Activated naive CD4-positive, alpha-beta T cell treated with anti-CD3 and anti-CD28 coated beads, Interleukin-2, amount 50 U/mL, for 72 hours (primary cell): ENCODE results near the gene RTCB. TPM values are rescaled to one million over a fixed set of nuclear protein-coding genes. Genes with fewer than 3 reads are reported as not detected.
"Not testable (repeated sequence)": the region's sequence is repeated elsewhere in the genome, so short reads cannot be mapped to it uniquely, and the experiment has no call there.

ENCODE experiments used
- ATAC-seq, 2 donors: fragments of 150-1000 bp; cut with Tn5 transposase; 2 replicates each; pipeline ENCODE4 v1.10.0; 2021; ENCODE audit warnings: mild to moderate bottlenecking in 2 of 2, moderate library complexity in 2 of 2
- DNase-seq, 2 donors: peaks; one replicate each; pipeline ENCODE4 v3.0.0; 2021 to 2022; ENCODE audit warnings: low spot score in 2 of 2
- H3K27ac Mint-ChIP-seq, 2 donors: one replicate each; pipeline ENCODE4 v1.8.0; 2022; ENCODE audit warnings: mild to moderate bottlenecking in 2 of 2, mixed read lengths in 2 of 2
- H3K36me3 Mint-ChIP-seq, 2 donors: one replicate each; pipeline ENCODE4 v1.8.0; 2022; ENCODE audit warnings: mixed read lengths in 2 of 2
- H3K9me3 Mint-ChIP-seq, 2 donors: one replicate each; pipeline ENCODE4 v1.8.0; 2022; ENCODE audit warnings: mixed read lengths in 2 of 2
- total RNA-seq, 2 donors: library from RNA; stranded (reverse); gene quantifications; one replicate each; pipeline ENCODE4 v1.2.3, GENCODE V29; 2022

The RTCB gene
- total RNA-seq, 2 donors from 2014 or later: 82.8 to 93.3 TPM

DNA sequence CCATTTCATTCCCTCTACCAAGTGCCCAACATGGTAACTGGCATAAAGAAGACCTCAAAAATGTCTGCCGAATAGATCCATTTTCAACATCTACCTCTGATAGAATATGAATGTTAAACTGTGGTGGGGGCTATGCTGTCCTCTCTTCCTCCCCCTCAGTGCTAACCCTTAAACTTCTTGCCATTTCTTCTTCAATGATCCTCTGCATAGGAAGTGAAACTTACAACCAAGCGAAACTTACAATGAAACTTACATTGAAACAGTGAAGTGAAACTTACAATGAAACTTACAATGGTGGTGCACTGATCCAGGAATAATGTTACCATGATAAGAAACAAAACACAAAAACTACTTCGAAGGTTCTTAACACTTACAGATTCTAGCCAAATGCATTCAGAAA, 4.7 kb downstream of the RTCB start:
- Mint-ChIP-seq H3K9me3 (no peaks in the 10 kb centered on the region), H3K27ac (no peak overlapping the region), H3K36me3 (peaks cover 13 to 53% of the 10 kb centered on the region in 2 donors)
- ATAC-seq (peak in 1 of 2 donors; percentile 14), DNase-seq (no peak)

- no peak for ATAC-seq
- Mint-ChIP-seq H3K36me3 (peaks cover 11 to 46% of the 10 kb centered on the region in 2 donors), H3K9me3 (no peaks in the 10 kb centered on the region), H3K27ac (peak overlapping the region in 1 of 2 donors; percentile 30)
- no peak for DNase-seq
These were observed 8.0 kb downstream of the RTCB start for GRCh38 chr22:32404021-32404420.

DNA sequence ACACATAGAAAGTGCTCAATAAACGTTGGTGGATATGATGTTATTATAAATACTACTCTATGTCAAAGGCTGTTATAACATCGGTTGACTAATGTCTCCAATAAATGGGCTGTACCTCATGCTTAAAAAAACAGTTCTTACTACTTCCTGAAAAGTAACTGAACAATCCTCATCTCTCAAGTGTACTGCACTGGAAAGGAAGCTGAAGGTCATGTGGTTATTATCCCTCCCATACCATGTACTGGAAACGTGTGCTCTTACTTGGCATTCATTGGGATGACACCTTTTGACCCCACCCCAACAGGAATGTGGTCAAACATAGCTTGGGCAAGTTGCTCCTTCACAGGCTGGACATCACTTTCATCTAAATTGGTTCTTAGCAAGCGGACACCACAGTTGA, 10.6 kb downstream of the RTCB start:
- DNase-seq (no peak), ATAC-seq (no peak)
- Mint-ChIP-seq H3K9me3 (no peaks in the 10 kb centered on the region), H3K36me3 (peaks cover 6 to 26% of the 10 kb centered on the region in 2 donors), H3K27ac (peak overlapping the region in 1 of 2 donors; percentile 44)

DNA sequence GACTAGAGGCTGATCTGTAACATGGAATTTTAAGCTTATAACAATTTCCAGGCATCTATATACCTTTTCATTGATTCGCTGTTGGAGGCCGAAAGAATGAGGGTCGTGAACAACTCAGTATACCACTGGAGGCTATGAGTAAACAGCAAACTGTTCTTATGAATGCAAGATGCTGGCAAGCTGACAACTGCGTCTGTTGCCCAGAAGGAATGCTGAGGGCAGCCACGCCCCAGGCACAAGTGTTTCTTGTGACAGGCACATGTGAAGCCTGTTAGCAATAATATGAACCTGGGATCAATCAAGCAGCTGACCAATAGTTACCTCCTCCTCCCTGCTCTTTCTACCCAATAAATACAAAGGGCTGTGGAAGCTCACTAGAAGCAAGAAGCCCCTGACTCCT, 15.3 kb downstream of the RTCB start:
- peaks cover 6 to 22% of the 10 kb centered on the region in 2 donors for H3K36me3 Mint-ChIP-seq
- no peak overlapping the region for H3K27ac Mint-ChIP-seq
- H3K9me3 Mint-ChIP-seq: no peaks in the 10 kb centered on the region
- DNase-seq: no peak
- no peak for ATAC-seq

DNA sequence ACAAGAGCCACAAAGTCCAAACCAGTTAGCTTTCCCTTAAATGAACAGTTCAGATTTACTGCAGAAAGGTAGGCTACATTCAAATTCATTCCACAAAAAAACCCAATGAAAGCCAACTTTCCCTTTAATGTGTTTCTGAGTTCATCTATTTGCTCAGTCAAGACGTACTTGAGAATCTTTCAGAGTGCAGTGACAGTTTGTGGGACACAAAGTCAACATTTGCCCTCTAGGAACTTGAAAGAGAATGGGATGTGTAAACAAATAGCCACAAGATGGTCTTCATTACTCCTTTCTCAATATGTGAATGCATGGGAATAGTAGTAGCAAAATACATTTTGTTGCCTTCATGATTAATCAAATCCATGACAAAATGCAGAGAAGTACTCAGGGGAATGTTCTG, 15.8 kb downstream of the RTCB start:
- peaks cover 6 to 17% of the 10 kb centered on the region in 2 donors for H3K36me3 Mint-ChIP-seq
- no peak for ATAC-seq

DNA sequence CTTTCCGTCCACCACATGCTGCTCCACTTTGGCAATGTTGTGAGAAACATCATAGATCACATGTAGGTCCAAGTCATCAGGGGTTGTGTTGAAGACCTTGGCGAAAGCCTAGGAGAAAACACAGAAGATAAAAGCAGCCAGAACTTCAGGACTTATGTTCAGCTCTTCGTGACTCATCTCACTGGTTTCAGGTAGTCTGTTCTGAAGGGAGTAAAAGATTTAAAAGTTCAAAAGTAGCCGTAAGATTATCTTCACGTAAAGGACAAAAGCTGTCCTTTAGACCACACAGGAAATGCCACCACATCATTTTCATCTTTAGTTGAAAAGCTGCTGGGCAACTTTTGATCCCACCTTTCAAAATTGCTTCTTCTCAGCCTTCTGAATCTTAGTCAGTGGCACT, 16.9 kb downstream of the RTCB start:
- peak; percentile 92 to 95 for ATAC-seq
- peak overlapping the region; percentile 63 to 83 for H3K27ac Mint-ChIP-seq

More for the DNA sequence above, 15.8 kb downstream of the RTCB start:
- no peak for DNase-seq
- no peaks in the 10 kb centered on the region for H3K9me3 Mint-ChIP-seq
- no peak overlapping the region for H3K27ac Mint-ChIP-seq

DNA sequence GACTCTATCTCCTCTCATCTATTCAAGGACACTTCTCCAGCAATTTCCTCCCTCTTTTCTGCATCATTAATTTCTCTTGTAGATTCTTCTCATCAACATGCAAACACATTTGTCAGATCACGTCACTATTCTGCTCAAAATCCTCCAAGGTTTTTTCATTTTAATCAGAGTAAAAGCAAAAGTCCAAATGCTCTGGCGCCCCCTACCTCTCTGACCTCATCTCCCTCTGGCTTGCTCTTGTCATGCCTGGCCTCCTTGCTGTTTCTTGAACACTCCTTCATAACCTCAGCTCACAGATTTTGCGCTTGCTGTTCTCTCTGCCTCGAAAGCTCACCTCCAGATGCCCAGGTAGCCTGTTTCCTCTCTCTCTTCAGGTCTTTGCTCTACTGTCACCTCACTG, 22.4 kb downstream of the RTCB start:
- H3K27ac Mint-ChIP-seq: peak overlapping the region; percentile 3 to 80
- peak in 1 of 2 donors; percentile 7 for DNase-seq
- peaks cover 8 to 11% of the 10 kb centered on the region in 2 donors for H3K36me3 Mint-ChIP-seq
- peak in 1 of 2 donors; percentile 37 for ATAC-seq
- H3K9me3 Mint-ChIP-seq: no peaks in the 10 kb centered on the region

More for the DNA sequence above, 16.9 kb downstream of the RTCB start:
- Mint-ChIP-seq H3K36me3 (peaks cover 2 to 15% of the 10 kb centered on the region in 2 donors), H3K9me3 (no peaks in the 10 kb centered on the region)
- no peak for DNase-seq

GRCh38 chr22:32385681-32386080, 26.4 kb downstream of the RTCB start:
- peaks cover 5 to 8% of the 10 kb centered on the region in 2 donors for H3K36me3 Mint-ChIP-seq
- no peak overlapping the region for H3K27ac Mint-ChIP-seq
- ATAC-seq (no peak), DNase-seq (no peak)
- H3K9me3 Mint-ChIP-seq: no peaks in the 10 kb centered on the region

DNA sequence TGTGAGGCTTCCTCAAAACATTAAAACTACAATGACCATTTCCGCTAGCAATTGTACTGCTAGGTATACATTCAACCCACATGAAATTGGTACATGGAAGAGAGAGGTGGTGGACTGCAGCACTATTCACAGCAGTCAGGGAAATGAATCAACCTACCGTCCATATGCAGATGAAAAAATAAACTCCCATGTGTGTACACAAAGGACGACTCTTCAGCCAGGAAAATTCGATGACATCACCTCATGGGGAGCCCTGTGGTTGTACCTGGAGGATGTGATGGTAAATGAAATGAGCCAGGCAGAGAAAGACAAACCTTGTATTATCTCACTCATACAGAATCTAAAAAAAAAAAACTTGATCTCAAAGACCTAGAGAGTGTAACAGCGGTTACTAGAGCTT, 31.1 kb downstream of the RTCB start:
- no peaks in the 10 kb centered on the region for H3K36me3 Mint-ChIP-seq
- H3K27ac Mint-ChIP-seq: no peak overlapping the region
- no peaks in the 10 kb centered on the region for H3K9me3 Mint-ChIP-seq
- no peak for ATAC-seq
- no peak for DNase-seq

DNA sequence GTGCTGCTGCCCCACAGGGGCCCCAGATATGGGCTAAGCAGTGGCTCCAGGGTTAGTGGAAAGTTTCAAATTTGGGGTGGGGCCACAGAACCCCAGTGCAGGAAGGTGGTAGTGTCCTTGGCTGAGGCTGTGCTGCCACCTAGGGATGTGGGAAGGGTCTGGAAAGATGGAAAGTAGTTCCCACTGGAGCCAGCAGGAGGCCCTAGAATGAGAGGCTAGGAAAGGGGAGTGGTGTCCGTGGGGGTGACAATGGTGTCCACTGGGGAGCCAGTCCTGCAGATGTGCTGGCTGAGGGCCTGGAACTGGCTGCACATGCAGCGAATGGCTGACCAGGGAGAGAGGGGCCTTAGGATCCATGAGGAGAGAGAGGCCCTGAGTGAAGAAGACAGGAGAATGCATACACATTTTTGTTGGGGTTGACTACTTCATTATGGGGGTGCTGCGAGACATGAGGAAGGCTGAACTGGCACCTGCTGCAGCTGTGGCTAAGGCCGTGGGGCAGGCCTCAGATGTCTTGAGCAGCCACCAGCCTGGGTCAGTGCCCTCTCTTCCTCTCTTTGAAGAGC, 33.3 kb downstream of the RTCB start:
- Mint-ChIP-seq H3K9me3 (no peaks in the 10 kb centered on the region), H3K27ac (no peak overlapping the region), H3K36me3 (no peaks in the 10 kb centered on the region)
- ATAC-seq (peak; percentile 51 to 54), DNase-seq (peak in 1 of 2 donors; percentile 15)

GRCh38 chr22:32376681-32377080, 35.4 kb downstream of the RTCB start:
- no peak for DNase-seq
- Mint-ChIP-seq H3K27ac (peak overlapping the region in 1 of 2 donors; percentile 30), H3K36me3 (no peaks in the 10 kb centered on the region), H3K9me3 (no peaks in the 10 kb centered on the region)
- peak in 1 of 2 donors; percentile 18 for ATAC-seq

- no peak for DNase-seq
- no peaks in the 10 kb centered on the region for H3K9me3 Mint-ChIP-seq
- ATAC-seq: no peak
- H3K36me3 Mint-ChIP-seq: no peaks in the 10 kb centered on the region
- no peak overlapping the region for H3K27ac Mint-ChIP-seq
These were observed 36.2 kb downstream of the RTCB start for GRCh38 chr22:32375678-32376450.

GRCh38 chr22:32364210-32364609, 47.8 kb downstream of the RTCB start:
- DNase-seq (no peak), ATAC-seq (no peak)
- Mint-ChIP-seq H3K9me3 (no peaks in the 10 kb centered on the region), H3K36me3 (no peaks in the 10 kb centered on the region), H3K27ac (no peak overlapping the region)

DNA sequence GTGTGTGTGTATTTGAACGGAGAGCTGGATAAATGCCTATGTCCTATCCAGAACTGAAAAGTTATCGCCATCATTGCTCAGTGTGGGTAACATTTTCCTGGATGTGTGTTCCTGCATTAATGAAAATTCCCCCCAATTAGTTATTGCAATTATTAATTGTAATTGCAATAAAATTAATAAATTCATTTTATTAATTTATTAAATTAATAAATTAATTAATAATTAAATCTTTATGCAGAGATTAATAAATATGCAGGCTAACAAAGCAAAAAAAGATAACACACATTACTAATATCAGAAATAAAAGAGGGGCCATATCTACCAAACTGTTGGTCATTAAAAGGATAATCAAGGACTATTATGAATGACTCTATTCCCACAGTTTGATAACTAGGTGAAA, 50.8 kb downstream of the RTCB start:
- ATAC-seq (no peak), DNase-seq (no peak)
- Mint-ChIP-seq H3K9me3 (no peaks in the 10 kb centered on the region), H3K36me3 (no peaks in the 10 kb centered on the region), H3K27ac (no peak overlapping the region)

DNA sequence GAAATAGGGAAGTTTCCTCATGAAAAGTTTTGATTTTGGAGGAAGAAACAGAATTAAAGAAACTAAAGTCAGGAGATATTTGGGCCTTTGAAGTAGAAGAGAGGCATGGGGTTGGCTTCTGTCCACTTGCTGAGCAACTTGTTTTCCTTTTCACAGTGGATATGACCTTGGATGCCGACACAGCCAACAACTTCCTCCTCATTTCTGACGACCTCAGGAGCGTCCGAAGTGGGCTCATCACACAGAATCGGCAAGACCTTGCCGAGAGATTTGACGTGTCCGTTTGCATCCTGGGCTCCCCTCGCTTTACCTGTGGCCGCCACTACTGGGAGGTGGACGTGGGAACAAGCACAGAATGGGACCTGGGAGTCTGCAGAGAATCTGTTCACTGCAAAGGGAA, 52.0 kb downstream of the RTCB start:
- ATAC-seq, DNase-seq, H3K9me3 Mint-ChIP-seq, H3K36me3 Mint-ChIP-seq, H3K27ac Mint-ChIP-seq: not testable (repeated sequence)

GRCh38 chr22:32357567-32357966, 54.5 kb downstream of the RTCB start, which contains the start of gene RFPL3:
RFPL3 (plus strand) TSS chr22:32357867; CDS start chr22:32358072, 205 bp downstream.
- not testable (repeated sequence) for DNase-seq, ATAC-seq, H3K36me3 Mint-ChIP-seq, H3K9me3 Mint-ChIP-seq
- peak within 1 kb of the TSS in 1 of 2 donors; percentile 36 for H3K27ac Mint-ChIP-seq

GRCh38 chr22:32355760-32356159, 56.3 kb downstream of the RTCB start:
- ATAC-seq (no peak), DNase-seq (no peak)
- peaks cover 0 to 3% of the 10 kb centered on the region in 2 donors for H3K9me3 Mint-ChIP-seq
- H3K36me3 Mint-ChIP-seq: no peaks in the 10 kb centered on the region
- H3K27ac Mint-ChIP-seq: no peak overlapping the region
